ENCODE data around the gene SMIM35. TPM values are rescaled to one million over a fixed set of nuclear protein-coding genes. Genes with fewer than 3 reads are reported as not detected.

Gene SMIM35
- total RNA-seq, 1 experiment from 2014 or later: not detected

GRCh38 chr11:118058311-118059245, 28.2 kb downstream of the SMIM35 start:
- DNase-seq (ENCODE audit: low spot score): no peak

- no peak for DNase-seq (ENCODE audit: low spot score)
Measured at GRCh38 chr11:118057251-118058145, 29.3 kb downstream of the SMIM35 start.

- DNase-seq (ENCODE audit: low spot score): no peak
Measured at GRCh38 chr11:118056806-118057205, 30.0 kb downstream of the SMIM35 start.

GRCh38 chr11:118055966-118056365, 30.8 kb downstream of the SMIM35 start:
- no peak for DNase-seq (ENCODE audit: low spot score)

GRCh38 chr11:118054712-118055640, 31.8 kb downstream of the SMIM35 start:
- DNase-seq (ENCODE audit: low spot score): no peak

GRCh38 chr11:118052581-118053206, 34.1 kb downstream of the SMIM35 start:
- no peak for DNase-seq (ENCODE audit: low spot score)

- DNase-seq (ENCODE audit: low spot score): no peak
Measured at GRCh38 chr11:118051611-118052461, 34.9 kb downstream of the SMIM35 start.

- DNase-seq (ENCODE audit: low spot score): no peak
Measured at GRCh38 chr11:118051136-118051610, 35.6 kb downstream of the SMIM35 start.

- no peak for DNase-seq (ENCODE audit: low spot score)
Measured at GRCh38 chr11:118050208-118050891, 36.4 kb downstream of the SMIM35 start.

- DNase-seq (ENCODE audit: low spot score): no peak
Measured at GRCh38 chr11:118049771-118050170, 37.0 kb downstream of the SMIM35 start.

- DNase-seq (ENCODE audit: low spot score): no peak
Measured at GRCh38 chr11:118048472-118049370, 38.0 kb downstream of the SMIM35 start.

- no peak for DNase-seq (ENCODE audit: low spot score)
Measured at GRCh38 chr11:118047749-118048148, 39.0 kb downstream of the SMIM35 start.

GRCh38 chr11:118046964-118047700, 39.6 kb downstream of the SMIM35 start:
- DNase-seq (ENCODE audit: low spot score): no peak

GRCh38 chr11:118046051-118046963, 40.5 kb downstream of the SMIM35 start:
- no peak for DNase-seq (ENCODE audit: low spot score)

GRCh38 chr11:118045191-118045590, 41.6 kb downstream of the SMIM35 start:
- DNase-seq (ENCODE audit: low spot score): no peak

- no peak for DNase-seq (ENCODE audit: low spot score)
Measured at GRCh38 chr11:118042796-118043195, 44.0 kb downstream of the SMIM35 start.

All from H4 (cell line).